KMS-11 (cell line): ENCODE data around the gene SH3BP1.

Experiments used
- H2AFZ ChIP-seq: fragments of 200-600 bp; sonication (generic); 2 replicates; pipeline ENCODE4 v1.6.1; 2016; ENCODE audit warnings: antibody characterized with exemption, mixed run types, low read depth
- H3K27ac ChIP-seq: fragments of 200-600 bp; sonication (generic); 2 replicates; pipeline ENCODE4 v1.6.1; 2016; ENCODE audit warnings: mild to moderate bottlenecking, mixed run types
- H3K27me3 ChIP-seq: fragments of 200-600 bp; sonication (generic); 2 replicates; pipeline ENCODE4 v1.6.1; 2017; ENCODE audit warnings: mild to moderate bottlenecking, low read depth, mixed run types, moderate library complexity; ENCODE audit not compliant: insufficient read depth
- H3K36me3 ChIP-seq: fragments of 200-600 bp; sonication (generic); 2 replicates; pipeline ENCODE4 v1.6.1; 2017; ENCODE audit warnings: mild to moderate bottlenecking, mixed run types; ENCODE audit not compliant: insufficient read depth
- H3K4me1 ChIP-seq: fragments of 200-600 bp; sonication (generic); 2 replicates; pipeline ENCODE4 v1.6.1; 2016; ENCODE audit warnings: mild to moderate bottlenecking, low read depth, mixed run types; ENCODE audit not compliant: poor library complexity, severe bottlenecking
- H3K4me2 ChIP-seq: fragments of 200-600 bp; sonication (generic); 2 replicates; pipeline ENCODE4 v1.7.0; 2016; ENCODE audit warnings: mild to moderate bottlenecking, mixed run types
- H3K4me3 ChIP-seq: fragments of 200-600 bp; sonication (generic); IDR thresholded peaks from 2 replicates; pipeline ENCODE4 v1.6.1; 2017; ENCODE audit warnings: low read depth, low read length, mixed read lengths; ENCODE audit not compliant: insufficient read depth
- H3K79me2 ChIP-seq: fragments of 200-600 bp; sonication (generic); 2 replicates; pipeline ENCODE4 v1.6.1; 2016; ENCODE audit warnings: low read depth, mixed run types; ENCODE audit not compliant: insufficient read depth
- H3K9ac ChIP-seq: fragments of 200-600 bp; sonication (generic); 2 replicates; pipeline ENCODE4 v1.6.1; 2016; ENCODE audit warnings: mild to moderate bottlenecking, mixed run types
- H4K20me1 ChIP-seq: fragments of 200-600 bp; sonication (generic); 2 replicates; pipeline ENCODE4 v1.6.1; 2016; ENCODE audit warnings: mild to moderate bottlenecking, mixed run types; ENCODE audit not compliant: insufficient read depth
- CTCF ChIP-seq: fragments of 200-600 bp; sonication (generic); conservative IDR thresholded peaks from 2 replicates; pipeline ENCODE4 v1.6.1; 2017; ENCODE audit warnings: low read depth, mild to moderate bottlenecking, antibody characterized with exemption, low read length, moderate library complexity, mixed read lengths

SH3BP1 gene

GRCh38 chr22:37604875-37605274 lies 34.6 kb upstream of the SH3BP1 start:
- peaks cover 59% of the 10 kb centered on the region for H3K27me3 ChIP-seq
- no peaks in the 10 kb centered on the region for H4K20me1 ChIP-seq
- no peaks in the 10 kb centered on the region for H3K36me3 ChIP-seq
- no peak overlapping the region for H2AFZ ChIP-seq
- H3K4me2 ChIP-seq, result no peak overlapping the region
- TF ChIP-seq CTCF, result no peak
- peaks cover 16% of the 10 kb centered on the region for H3K4me1 ChIP-seq
- H3K9ac ChIP-seq, result no peak overlapping the region
- H3K79me2 ChIP-seq, result peaks cover 10% of the 10 kb centered on the region; the same call in 1 of the 2 replicates
- no peak overlapping the region for H3K27ac ChIP-seq
- H3K4me3 ChIP-seq, result no peak overlapping the region

GRCh38 chr22:37607010-37607934 lies 32.2 kb upstream of the SH3BP1 start:
- H3K36me3 ChIP-seq, result no peaks in the 10 kb centered on the region
- no peaks in the 10 kb centered on the region for H4K20me1 ChIP-seq
- H3K4me2 ChIP-seq, result peak overlapping the region; percentile 96
- no peak overlapping the region for H3K4me3 ChIP-seq
- H3K4me1 ChIP-seq, result peaks cover 27% of the 10 kb centered on the region
- TF ChIP-seq CTCF, result peak; percentile 92
- H3K9ac ChIP-seq, result no peak overlapping the region
- H3K27me3 ChIP-seq, result peaks cover 41% of the 10 kb centered on the region
- H3K27ac ChIP-seq, result peak overlapping the region; percentile 93; the same call in 1 of the 2 replicates
- H3K79me2 ChIP-seq, result peaks cover 30% of the 10 kb centered on the region
- peak overlapping the region; percentile 69 for H2AFZ ChIP-seq

GRCh38 chr22:37607935-37608476 lies 31.5 kb upstream of the SH3BP1 start:
- peak overlapping the region; percentile 96 for H3K4me2 ChIP-seq
- H3K27ac ChIP-seq, result peak overlapping the region; percentile 93
- no peaks in the 10 kb centered on the region for H3K36me3 ChIP-seq
- H3K79me2 ChIP-seq, result peaks cover 30% of the 10 kb centered on the region
- peaks cover 34% of the 10 kb centered on the region for H3K27me3 ChIP-seq
- peak overlapping the region; percentile 92 for H2AFZ ChIP-seq
- no peak overlapping the region for H3K4me3 ChIP-seq
- H3K9ac ChIP-seq, result peak overlapping the region; percentile 81
- H3K4me1 ChIP-seq, result peaks cover 27% of the 10 kb centered on the region
- no peak for TF ChIP-seq CTCF
- no peaks in the 10 kb centered on the region for H4K20me1 ChIP-seq

- Histone ChIP-seq H3K4me3 (no peak within 1 kb of the TSS), H3K36me3 (no peaks in the 10 kb centered on the region), H3K27me3 (peaks cover 29% of the 10 kb centered on the region), H3K9ac (peak within 1 kb of the TSS; percentile 81), H4K20me1 (no peaks in the 10 kb centered on the region), H3K4me2 (peak within 1 kb of the TSS; percentile 98), H2AFZ (peak within 1 kb of the TSS; percentile 92), H3K4me1 (peaks cover 27% of the 10 kb centered on the region), H3K27ac (peak within 1 kb of the TSS; percentile 93), H3K79me2 (peaks cover 30% of the 10 kb centered on the region)
- TF ChIP-seq CTCF, result no peak
Observed at GRCh38 chr22:37608477-37609239, 30.8 kb upstream of the SH3BP1 start, which contains the start of gene GGA1. Gene GGA1 (plus strand): TSS chr22:37608834. CDS start chr22:37608861, 27 bp downstream.
